ENCODE measurements around the gene CDC20. TPM values are rescaled to one million over a fixed set of nuclear protein-coding genes. Genes with fewer than 3 reads are reported as not detected.

Gene CDC20
- total and polyA plus RNA-seq, 2 of the 8 experiments (the other 6 are each of a cell fraction or from before 2014, with no cell fraction given) = 214 to 221 TPM

DNA sequence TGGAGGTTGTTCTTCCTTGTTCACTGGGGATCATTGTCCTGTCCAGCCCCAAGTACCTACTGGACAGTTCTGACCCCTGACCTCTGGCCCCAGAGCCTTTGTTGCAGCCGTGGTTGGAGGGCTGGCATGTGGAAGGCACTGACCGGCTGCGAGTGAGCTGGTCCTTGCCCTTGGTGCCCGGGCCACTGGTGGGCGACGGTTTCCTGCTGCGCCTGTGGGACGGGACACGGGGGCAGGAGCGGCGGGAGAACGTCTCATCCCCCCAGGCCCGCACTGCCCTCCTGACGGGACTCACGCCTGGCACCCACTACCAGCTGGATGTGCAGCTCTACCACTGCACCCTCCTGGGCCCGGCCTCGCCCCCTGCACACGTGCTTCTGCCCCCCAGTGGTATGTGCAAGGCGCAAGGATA is 46.6 kb upstream of the CDC20 start:
- no peaks in the 10 kb centered on the region for H3K23me2 ChIP-seq (ENCODE audit: low read depth, low read length)
- H4K20me1 ChIP-seq (replicated peaks in 1 of 2; ENCODE audit: control insufficient read depth in 1 of 2, insufficient read depth in 2 of 2, low read length in 2 of 2) = no peaks in the 10 kb centered on the region
- FAIRE-seq (no peak), DNase-seq (ENCODE audit: low read depth in 1 of 2, low spot score in 2 of 2) (no peak)
- H3K79me1 ChIP-seq (ENCODE audit: low read depth, low read length) = no peaks in the 10 kb centered on the region
- no peak overlapping the region for H3K18ac ChIP-seq (ENCODE audit: extremely low read depth, low read length)
- no peak overlapping the region for H3K56ac ChIP-seq (replicated peaks; ENCODE audit: insufficient read length, low read depth, low read length)
- H3K9me3 ChIP-seq (ENCODE audit: insufficient read depth in 2 of 2, low read depth in 1 of 2, low read length in 1 of 2) = no peaks in the 10 kb centered on the region
- no peak overlapping the region for H2BK5ac ChIP-seq (ENCODE audit: low read depth, low read length)
- no peak overlapping the region for H4K91ac ChIP-seq (replicated peaks; ENCODE audit: insufficient read length, low read length)
- no peaks in the 10 kb centered on the region; a peak in 1 of 7 replicates for H3K27me3 ChIP-seq (replicated peaks in 1 of 4; ENCODE audit: control insufficient read depth in 3 of 4, extremely low read depth in 1 of 4, insufficient read depth in 3 of 4, low read length in 3 of 4)
- no peak overlapping the region for H2BK15ac ChIP-seq (ENCODE audit: low read length)
- no peak overlapping the region for H4K5ac ChIP-seq (ENCODE audit: insufficient read length, low read depth, low read length)
- no peak overlapping the region for H3K23ac ChIP-seq (ENCODE audit: insufficient read length)
- no peaks in the 10 kb centered on the region for H3K36me3 ChIP-seq (ENCODE audit: control insufficient read depth in 2 of 4, insufficient read depth in 4 of 4, low read length in 3 of 4)
- H3K14ac ChIP-seq (ENCODE audit: insufficient read length) = no peak overlapping the region
- H4K8ac ChIP-seq (ENCODE audit: extremely low read depth, insufficient read depth, low read length) = no peak overlapping the region
- H3K9ac ChIP-seq (replicated peaks in 1 of 4; ENCODE audit: extremely low read depth in 1 of 4, low read depth in 3 of 4, low read length in 3 of 4) = no peak overlapping the region
- no peaks in the 10 kb centered on the region for H3K4me1 ChIP-seq (replicated peaks in 1 of 4; ENCODE audit: control insufficient read depth in 3 of 4, insufficient read depth in 4 of 4, low read length in 3 of 4)
- H3K4ac ChIP-seq (replicated peaks; ENCODE audit: insufficient read length, low read depth, low read length) = no peak overlapping the region
- no peak overlapping the region for H3K4me3 ChIP-seq (ENCODE audit: extremely low read depth in 1 of 4, insufficient read depth in 2 of 4, low read depth in 3 of 4, low read length in 4 of 4)
- no peak overlapping the region for H2AFZ ChIP-seq (ENCODE audit: low read length)
- H2BK20ac ChIP-seq (ENCODE audit: low read length) = no peak overlapping the region
- no peak overlapping the region for H2AK5ac ChIP-seq (ENCODE audit: low read depth, low read length)
- ChIA-PET CTCF (ENCODE audit: partially characterized antibody) (interaction anchor here (0.8 to 1.5 kb wide), 5 partner anchors 11 to 241 kb away, joined by 3 to 4 read pairs (median 3); no protein-coding TSS in a partner anchor), POLR2A (ENCODE audit: partially characterized antibody) (no interaction called here)
- no peak overlapping the region for H2BK12ac ChIP-seq (ENCODE audit: low read depth, low read length)
- H3K4me2 ChIP-seq (ENCODE audit: insufficient read depth in 1 of 2, low read depth in 2 of 2, low read length in 2 of 2) = no peak overlapping the region
- 94% methylated on average over 19 of the region's 19 CpGs; no CpG with 5 or more reads in 1 of the 2 experiments for WGBS, 2 experiments (ENCODE audit: extremely low coverage in 1 of 2, insufficient coverage in 1 of 2, insufficient read length in 1 of 2, insufficient replicate concordance in 2 of 2, low coverage in 1 of 2, low lambda C conversion rate in 2 of 2, missing lambda C conversion rate in 1 of 2)
- H3K79me2 ChIP-seq (ENCODE audit: control insufficient read depth in 1 of 2, insufficient read depth in 2 of 2, low read length in 2 of 2) = no peaks in the 10 kb centered on the region
- H2BK120ac ChIP-seq (replicated peaks; ENCODE audit: low read depth, low read length) = no peak overlapping the region
- H3K27ac ChIP-seq (ENCODE audit: low read depth, low read length) = no peak overlapping the region
- no peak for TF ChIP-seq SAP30 (IDR thresholded peaks at IDR 0.05; ENCODE audit: insufficient read depth, insufficient replicate concordance, low read length)
- TF ChIP-seq CHD2 (IDR thresholded peaks at IDR 0.05; ENCODE audit: low read length) = no peak
- TF ChIP-seq, protein P1, sequence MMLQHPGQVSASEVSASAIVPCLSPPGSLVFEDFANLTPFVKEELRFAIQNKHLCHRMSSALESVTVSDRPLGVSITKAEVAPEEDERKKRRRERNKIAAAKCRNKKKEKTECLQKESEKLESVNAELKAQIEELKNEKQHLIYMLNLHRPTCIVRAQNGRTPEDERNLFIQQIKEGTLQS (IDR thresholded peaks at IDR 0.05; ENCODE audit: insufficient read depth, low read depth, low read length) = no peak
- TF ChIP-seq, protein P2, sequence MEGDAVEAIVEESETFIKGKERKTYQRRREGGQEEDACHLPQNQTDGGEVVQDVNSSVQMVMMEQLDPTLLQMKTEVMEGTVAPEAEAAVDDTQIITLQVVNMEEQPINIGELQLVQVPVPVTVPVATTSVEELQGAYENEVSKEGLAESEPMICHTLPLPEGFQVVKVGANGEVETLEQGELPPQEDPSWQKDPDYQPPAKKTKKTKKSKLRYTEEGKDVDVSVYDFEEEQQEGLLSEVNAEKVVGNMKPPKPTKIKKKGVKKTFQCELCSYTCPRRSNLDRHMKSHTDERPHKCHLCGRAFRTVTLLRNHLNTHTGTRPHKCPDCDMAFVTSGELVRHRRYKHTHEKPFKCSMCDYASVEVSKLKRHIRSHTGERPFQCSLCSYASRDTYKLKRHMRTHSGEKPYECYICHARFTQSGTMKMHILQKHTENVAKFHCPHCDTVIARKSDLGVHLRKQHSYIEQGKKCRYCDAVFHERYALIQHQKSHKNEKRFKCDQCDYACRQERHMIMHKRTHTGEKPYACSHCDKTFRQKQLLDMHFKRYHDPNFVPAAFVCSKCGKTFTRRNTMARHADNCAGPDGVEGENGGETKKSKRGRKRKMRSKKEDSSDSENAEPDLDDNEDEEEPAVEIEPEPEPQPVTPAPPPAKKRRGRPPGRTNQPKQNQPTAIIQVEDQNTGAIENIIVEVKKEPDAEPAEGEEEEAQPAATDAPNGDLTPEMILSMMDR (IDR thresholded peaks at IDR 0.05; ENCODE audit: control extremely low read depth in 1 of 3, insufficient read depth in 1 of 3, low read depth in 1 of 3, low read length in 3 of 3) = no peak
- TF ChIP-seq RAD21 (IDR thresholded peaks at IDR 0.05 in 1 of 2, conservative IDR thresholded peaks at IDR 0.05 in 1 of 2; ENCODE audit: low read depth in 2 of 2, low read length in 2 of 2) = no peak
- TF ChIP-seq CEBPB (IDR thresholded peaks at IDR 0.05; ENCODE audit: low read depth, low read length) = no peak
- no peak for TF ChIP-seq HDAC6 (IDR thresholded peaks at IDR 0.05; ENCODE audit: low read depth, low read length)
- TF ChIP-seq, protein P3, sequence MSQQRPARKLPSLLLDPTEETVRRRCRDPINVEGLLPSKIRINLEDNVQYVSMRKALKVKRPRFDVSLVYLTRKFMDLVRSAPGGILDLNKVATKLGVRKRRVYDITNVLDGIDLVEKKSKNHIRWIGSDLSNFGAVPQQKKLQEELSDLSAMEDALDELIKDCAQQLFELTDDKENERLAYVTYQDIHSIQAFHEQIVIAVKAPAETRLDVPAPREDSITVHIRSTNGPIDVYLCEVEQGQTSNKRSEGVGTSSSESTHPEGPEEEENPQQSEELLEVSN (IDR thresholded peaks at IDR 0.05) = no peak

Data from H1 (cell line).